Cerebellar cortex (tissue), 1 donor: ENCODE data around the gene SHROOM4.

Experiments used
- DNase-seq: peaks from one replicate; pipeline ENCODE4 v3.0.0-alpha.2; 2015; ENCODE audit warnings: low spot score

Gene SHROOM4

GRCh38 chrX:50813843-50814661 lies at the start of gene SHROOM4:
SHROOM4 (minus strand) TSS chrX:50814194; CDS start chrX:50814018, 176 bp downstream.
- no peak for DNase-seq

GRCh38 chrX:50863471-50863870 lies 49.5 kb upstream of the SHROOM4 start:
- DNase-seq: no peak

DNA sequence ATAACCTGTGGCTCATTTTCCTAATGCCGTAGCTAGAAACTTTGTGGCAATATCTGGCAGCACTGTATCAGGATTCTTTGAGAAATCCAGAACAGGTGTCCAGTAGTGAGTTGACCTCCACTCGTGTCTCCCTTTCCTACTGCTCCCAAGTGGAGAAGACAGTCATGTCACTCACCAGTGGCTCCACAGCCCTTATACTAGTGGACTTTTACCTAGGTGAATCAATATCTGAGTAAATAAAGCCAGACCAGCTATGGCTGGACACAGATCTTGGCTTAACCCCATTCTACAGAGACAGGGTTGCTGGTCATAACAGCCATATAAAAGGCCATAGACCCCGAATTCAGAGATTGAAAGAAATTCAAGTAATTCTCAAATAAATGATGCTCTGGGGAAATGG lies 46.5 kb upstream of the SHROOM4 start:
- DNase-seq: no peak

DNA sequence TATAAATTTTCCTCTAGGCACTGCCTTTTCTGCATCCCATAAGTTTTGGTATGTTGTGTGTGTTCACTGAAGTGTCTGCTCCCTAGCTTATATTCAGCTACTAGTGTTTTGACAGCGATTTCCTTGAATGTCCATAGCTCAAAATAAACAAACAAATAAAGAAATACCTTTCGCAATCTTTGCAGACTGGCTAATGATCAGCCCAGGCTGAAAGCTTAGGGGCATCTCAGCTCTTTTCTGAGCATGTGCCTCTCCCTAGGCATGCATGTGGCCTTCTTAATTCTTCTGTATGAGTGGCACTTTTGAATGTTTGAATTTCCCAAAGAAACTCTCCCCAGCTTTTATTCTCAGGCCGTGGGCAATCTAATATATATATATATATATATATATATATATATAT lies 44.6 kb upstream of the SHROOM4 start:
- no peak for DNase-seq

GRCh38 chrX:50853399-50853798 lies 39.4 kb upstream of the SHROOM4 start:
- DNase-seq: no peak

- no peak for DNase-seq
Observed at GRCh38 chrX:50852524-50852923, 38.5 kb upstream of the SHROOM4 start.

GRCh38 chrX:50842221-50842620 lies 28.2 kb upstream of the SHROOM4 start:
- no peak for DNase-seq

- DNase-seq: no peak
Observed at GRCh38 chrX:50839730-50840129, 25.7 kb upstream of the SHROOM4 start.

DNA sequence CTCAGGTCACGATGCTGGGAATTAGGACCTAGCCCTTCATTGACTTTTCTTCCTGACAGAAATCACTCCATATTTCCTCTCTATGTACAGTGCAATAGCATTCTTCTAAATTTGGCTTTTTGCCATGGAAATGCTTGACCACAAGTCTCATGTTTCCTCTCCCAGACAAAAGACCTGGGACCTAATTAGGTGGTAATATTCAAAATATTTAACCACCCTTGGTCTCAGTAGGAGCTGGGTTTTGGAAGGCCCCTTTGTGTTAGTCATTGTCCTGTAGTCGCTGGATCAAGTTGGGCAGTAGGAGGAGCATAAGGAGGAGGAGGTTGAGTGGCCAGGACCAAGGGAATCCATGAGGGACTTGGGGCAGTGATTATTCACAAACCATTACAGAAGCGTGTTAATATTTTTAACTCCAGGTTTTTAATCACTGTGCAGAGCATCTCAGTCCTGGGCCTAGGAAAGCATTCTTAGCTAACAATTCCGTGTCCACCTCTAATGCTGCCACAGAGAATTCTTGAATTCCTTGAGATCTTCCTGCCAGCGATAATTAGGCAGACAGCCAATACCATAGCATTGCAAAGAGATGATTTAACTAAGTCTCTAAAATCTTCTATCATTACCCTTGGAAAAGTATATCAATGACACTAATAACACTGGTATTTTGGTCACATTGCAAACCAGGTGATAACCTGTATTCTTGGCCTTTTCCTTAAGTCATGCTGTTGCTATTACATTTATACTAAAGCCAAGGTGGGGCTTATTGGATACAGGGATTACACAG lies 25.0 kb upstream of the SHROOM4 start:
- DNase-seq: no peak

GRCh38 chrX:50827996-50828395 lies 14.0 kb upstream of the SHROOM4 start:
- DNase-seq: no peak

DNA sequence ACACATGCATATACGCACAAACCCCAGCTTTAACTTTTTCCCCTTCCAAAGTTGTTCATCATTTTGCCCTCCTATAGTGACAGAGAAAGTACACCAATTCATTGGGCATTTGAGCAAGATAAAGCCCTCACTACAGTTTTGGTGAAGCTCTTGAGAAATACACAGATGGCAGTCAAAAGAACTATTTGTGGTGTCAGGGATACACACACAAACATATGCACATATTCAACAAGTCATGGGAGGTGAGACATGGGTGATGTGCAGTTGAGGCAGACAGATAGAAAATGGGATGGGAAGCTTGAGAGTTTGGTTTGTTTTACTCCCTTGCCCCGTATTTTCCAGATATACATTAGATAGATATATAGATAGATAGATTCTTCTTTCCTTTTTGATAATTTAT lies 11.8 kb upstream of the SHROOM4 start:
- no peak for DNase-seq

DNA sequence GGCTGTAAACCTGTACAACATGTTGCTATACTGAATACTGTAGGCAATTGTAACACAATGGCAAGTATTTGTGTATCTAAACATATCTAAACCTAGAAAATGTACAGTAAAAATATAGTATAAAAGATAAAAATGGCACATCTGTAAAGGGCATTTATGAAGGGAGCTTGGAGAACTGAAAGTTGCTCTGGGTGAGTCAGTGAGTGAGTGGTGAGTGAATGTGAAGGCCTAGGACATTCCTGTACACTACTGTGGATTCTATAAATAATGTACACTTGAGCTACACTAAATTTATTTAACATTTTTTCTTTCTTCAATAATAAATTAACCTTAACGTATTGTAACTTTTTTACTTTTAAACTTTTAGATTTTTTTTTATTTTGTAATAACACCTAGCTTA lies 5.0 kb upstream of the SHROOM4 start:
- DNase-seq: no peak

GRCh38 chrX:50815120-50815519 lies 1.1 kb upstream of the SHROOM4 start:
- DNase-seq: no peak

- DNase-seq: no peak
Observed at GRCh38 chrX:50814701-50815100, 707 bp upstream of the SHROOM4 start.

DNA sequence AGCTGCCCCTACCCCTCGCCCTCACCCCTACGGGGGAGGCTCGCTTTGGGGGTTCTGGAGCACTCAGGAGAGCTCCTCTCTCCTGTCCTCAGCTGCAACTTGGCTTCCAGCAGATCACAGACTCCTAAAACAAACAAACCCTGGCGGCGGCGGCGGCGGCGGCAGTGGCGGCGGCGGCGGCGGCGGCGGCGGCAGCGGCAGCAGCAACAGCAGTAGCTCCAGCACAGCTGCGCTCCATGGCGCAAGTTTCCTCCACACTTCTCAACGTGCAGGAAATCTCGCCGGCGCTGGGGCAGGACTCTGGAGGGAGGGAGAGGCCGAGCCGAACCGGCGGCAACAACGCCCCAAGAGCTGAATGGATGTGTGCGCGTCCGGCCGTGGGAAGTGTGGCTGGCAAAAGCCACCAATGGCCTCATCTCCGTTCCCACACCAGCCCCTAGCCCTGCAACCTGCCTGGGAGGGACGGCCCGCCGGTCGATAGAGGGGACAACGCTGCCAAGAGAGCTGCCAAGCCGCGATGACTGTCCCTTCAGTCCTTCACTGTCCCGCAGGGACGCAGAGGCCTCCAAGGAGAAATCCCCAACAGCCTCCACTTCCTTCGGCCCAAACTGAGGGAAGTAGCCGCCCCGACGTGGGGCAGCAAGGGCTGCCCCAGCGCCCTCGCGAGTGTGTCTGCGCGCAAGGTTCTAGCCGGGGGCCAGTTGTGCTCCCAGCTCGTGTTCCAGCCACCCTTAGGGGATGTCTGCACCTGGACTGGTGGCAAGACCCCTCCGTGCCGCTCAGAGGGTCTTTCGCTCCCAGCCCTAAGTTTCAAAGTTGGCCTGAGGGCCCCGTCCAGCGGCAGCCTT lies 775 bp downstream of the SHROOM4 start:
- no peak for DNase-seq

GRCh38 chrX:50805276-50805675 lies 8.7 kb downstream of the SHROOM4 start:
- DNase-seq: no peak

GRCh38 chrX:50801135-50801534 lies 12.9 kb downstream of the SHROOM4 start:
- DNase-seq: no peak

DNA sequence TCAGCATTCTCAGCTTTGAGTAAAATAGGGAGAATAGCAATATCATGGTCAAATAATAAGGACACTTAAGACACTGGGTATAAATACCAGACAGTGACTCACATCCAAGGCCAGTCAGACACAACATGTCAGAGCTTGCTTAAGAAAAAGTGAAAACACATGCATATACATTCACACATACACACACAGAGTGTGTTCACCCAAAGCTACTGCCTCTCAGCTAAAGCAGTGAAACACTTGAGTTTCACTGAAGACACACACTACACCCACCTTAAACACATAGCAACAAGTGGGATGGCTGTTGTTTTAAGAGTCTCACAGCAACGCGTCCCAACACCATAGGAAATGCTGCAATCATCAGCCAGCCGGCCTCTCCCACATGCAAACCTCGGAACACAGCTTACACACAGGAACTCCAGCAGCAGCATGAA lies 14.4 kb downstream of the SHROOM4 start:
- DNase-seq: no peak

DNA sequence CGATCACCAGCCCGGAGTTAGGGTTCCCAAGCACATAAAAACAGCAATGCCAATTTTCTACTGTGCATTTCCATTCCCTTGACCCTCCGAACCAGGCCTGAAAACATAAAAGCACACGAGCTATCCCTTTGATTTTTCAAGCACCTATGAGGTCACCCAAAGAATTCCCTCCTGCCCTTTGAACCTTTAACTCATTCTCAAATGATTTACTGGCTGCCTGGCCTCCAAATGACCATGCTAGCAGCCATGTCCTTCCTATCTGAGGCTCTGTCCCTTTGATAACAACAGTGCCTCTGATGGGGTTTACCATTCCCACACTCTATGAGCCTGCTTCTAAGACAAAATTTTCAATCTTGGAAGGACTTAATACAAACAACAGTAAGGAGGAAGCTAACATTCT lies 15.2 kb downstream of the SHROOM4 start:
- DNase-seq: no peak

GRCh38 chrX:50787099-50787498 lies 26.9 kb downstream of the SHROOM4 start:
- DNase-seq: no peak

GRCh38 chrX:50780144-50780543 lies 33.9 kb downstream of the SHROOM4 start:
- DNase-seq: no peak

DNA sequence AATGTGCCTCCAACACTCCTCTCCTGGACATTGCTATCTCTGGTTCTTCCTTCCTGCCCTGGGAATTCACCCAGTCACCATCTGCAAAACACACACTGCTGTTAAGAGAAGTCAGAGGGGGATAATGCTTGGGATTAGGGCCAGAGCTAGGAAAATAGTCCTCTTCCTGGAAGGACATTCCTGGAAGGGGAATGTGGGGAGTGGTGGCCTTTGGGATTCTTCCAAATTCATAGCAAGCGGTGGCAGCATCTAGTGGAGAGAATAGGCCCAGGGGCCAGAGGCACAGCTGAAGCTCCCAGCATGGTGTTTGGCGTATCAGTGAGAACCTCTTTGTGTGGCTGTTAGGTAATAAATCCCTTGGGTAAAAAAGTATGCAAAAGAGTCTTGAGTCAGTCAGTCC lies 34.3 kb downstream of the SHROOM4 start:
- no peak for DNase-seq
